WTC11 (cell line): ENCODE results near the gene PTPN4.

Experiments used
- CREM ChIP-seq: sonication (generic); formaldehyde crosslinking; IDR thresholded peaks from 2 replicates; pipeline ENCODE4 v1.8.1; 2022; ENCODE audit warnings: mild to moderate bottlenecking, missing genetic modification reagents, moderate library complexity
- FOXP1 ChIP-seq: sonication (generic); formaldehyde crosslinking; IDR thresholded peaks from 2 replicates; pipeline ENCODE4 v1.8.0; 2022; ENCODE audit warnings: missing genetic modification reagents, mild to moderate bottlenecking, moderate library complexity, borderline replicate concordance
- IRF2 ChIP-seq: sonication (generic); formaldehyde crosslinking; IDR thresholded peaks from 2 replicates; pipeline ENCODE4 v1.8.0; 2022; ENCODE audit warnings: low read depth, missing genetic modification reagents, borderline replicate concordance
- JUN ChIP-seq: sonication (generic); formaldehyde crosslinking; IDR thresholded peaks from 2 replicates; pipeline ENCODE4 v1.8.0; 2023; ENCODE audit warnings: mild to moderate bottlenecking, missing genetic modification reagents
- OVOL2 ChIP-seq: fragments of 250-450 bp; sonication (Bioruptor Pico); IDR thresholded peaks from 2 replicates; pipeline ENCODE4 v1.9.0; 2021; ENCODE audit warnings: mild to moderate bottlenecking, borderline replicate concordance
- TEAD4 ChIP-seq: sonication (generic); formaldehyde crosslinking; IDR thresholded peaks from 2 replicates; pipeline ENCODE4 v1.8.0; 2022; ENCODE audit warnings: mild to moderate bottlenecking, missing genetic modification reagents
- TF ChIP-seq, protein P1 (sequence below): fragments of 200-600 bp; IDR thresholded peaks from 2 replicates; pipeline ENCODE4 v1.8.0; 2022; ENCODE audit warnings: antibody characterized with exemption
- TF ChIP-seq, protein P2 (sequence below): sonication (generic); formaldehyde crosslinking; IDR thresholded peaks from 2 replicates; pipeline ENCODE4 v1.8.0; 2022; ENCODE audit warnings: mild to moderate bottlenecking, missing genetic modification reagents
- TF ChIP-seq, protein P3 (sequence below): sonication (generic); formaldehyde crosslinking; IDR thresholded peaks from 2 replicates; pipeline ENCODE4 v1.8.0; 2022; ENCODE audit warnings: mild to moderate bottlenecking, missing genetic modification reagents
- TF ChIP-seq, protein P4 (sequence below): fragments of 250-450 bp; sonication (Bioruptor Pico); IDR thresholded peaks from 2 replicates; pipeline ENCODE4 v2.1.2; 2022; ENCODE audit warnings: mild to moderate bottlenecking, moderate library complexity
- TF ChIP-seq, protein P5 (sequence below): sonication (generic); formaldehyde crosslinking; IDR thresholded peaks from 2 replicates; pipeline ENCODE4 v1.8.0; 2022; ENCODE audit warnings: missing genetic modification reagents

DNA sequence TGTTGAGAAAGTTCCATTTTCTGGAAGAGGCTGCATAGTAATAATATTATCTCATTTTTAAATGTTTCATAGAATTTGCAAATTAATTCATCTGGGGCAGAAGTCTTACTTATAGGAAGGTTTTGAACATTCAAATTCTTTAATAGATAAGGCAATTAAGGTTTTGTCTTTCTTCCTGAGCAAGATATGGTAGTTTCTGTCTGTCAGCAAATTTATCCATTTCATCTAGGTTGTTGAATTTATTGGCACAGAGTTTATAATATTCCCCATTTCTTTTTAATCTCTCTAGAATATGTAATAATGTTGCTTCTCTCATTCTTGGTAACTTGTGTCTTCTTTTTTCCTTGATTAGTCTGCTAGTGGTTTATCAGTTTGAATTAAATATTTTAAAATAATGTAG, 163.0 kb downstream of the PTPN4 start:
- TF ChIP-seq, protein P1, sequence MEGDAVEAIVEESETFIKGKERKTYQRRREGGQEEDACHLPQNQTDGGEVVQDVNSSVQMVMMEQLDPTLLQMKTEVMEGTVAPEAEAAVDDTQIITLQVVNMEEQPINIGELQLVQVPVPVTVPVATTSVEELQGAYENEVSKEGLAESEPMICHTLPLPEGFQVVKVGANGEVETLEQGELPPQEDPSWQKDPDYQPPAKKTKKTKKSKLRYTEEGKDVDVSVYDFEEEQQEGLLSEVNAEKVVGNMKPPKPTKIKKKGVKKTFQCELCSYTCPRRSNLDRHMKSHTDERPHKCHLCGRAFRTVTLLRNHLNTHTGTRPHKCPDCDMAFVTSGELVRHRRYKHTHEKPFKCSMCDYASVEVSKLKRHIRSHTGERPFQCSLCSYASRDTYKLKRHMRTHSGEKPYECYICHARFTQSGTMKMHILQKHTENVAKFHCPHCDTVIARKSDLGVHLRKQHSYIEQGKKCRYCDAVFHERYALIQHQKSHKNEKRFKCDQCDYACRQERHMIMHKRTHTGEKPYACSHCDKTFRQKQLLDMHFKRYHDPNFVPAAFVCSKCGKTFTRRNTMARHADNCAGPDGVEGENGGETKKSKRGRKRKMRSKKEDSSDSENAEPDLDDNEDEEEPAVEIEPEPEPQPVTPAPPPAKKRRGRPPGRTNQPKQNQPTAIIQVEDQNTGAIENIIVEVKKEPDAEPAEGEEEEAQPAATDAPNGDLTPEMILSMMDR = no peak
- TF ChIP-seq JUN (no peak), FOXP1 (CRISPR knock-in tag) (no peak), CREM (CRISPR knock-in tag) (no peak), IRF2 (CRISPR knock-in tag) (no peak), OVOL2 (CRISPR knock-in tag) (no peak), TEAD4 (CRISPR knock-in tag) (no peak)
- TF ChIP-seq, protein P2, sequence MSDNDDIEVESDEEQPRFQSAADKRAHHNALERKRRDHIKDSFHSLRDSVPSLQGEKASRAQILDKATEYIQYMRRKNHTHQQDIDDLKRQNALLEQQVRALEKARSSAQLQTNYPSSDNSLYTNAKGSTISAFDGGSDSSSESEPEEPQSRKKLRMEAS (CRISPR knock-in tag) = no peak
- TF ChIP-seq, protein P3, sequence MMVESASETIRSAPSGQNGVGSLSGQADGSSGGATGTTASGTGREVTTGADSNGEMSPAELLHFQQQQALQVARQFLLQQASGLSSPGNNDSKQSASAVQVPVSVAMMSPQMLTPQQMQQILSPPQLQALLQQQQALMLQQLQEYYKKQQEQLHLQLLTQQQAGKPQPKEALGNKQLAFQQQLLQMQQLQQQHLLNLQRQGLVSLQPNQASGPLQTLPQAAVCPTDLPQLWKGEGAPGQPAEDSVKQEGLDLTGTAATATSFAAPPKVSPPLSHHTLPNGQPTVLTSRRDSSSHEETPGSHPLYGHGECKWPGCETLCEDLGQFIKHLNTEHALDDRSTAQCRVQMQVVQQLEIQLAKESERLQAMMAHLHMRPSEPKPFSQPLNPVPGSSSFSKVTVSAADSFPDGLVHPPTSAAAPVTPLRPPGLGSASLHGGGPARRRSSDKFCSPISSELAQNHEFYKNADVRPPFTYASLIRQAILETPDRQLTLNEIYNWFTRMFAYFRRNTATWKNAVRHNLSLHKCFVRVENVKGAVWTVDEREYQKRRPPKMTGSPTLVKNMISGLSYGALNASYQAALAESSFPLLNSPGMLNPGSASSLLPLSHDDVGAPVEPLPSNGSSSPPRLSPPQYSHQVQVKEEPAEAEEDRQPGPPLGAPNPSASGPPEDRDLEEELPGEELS = no peak
- TF ChIP-seq, protein P4, sequence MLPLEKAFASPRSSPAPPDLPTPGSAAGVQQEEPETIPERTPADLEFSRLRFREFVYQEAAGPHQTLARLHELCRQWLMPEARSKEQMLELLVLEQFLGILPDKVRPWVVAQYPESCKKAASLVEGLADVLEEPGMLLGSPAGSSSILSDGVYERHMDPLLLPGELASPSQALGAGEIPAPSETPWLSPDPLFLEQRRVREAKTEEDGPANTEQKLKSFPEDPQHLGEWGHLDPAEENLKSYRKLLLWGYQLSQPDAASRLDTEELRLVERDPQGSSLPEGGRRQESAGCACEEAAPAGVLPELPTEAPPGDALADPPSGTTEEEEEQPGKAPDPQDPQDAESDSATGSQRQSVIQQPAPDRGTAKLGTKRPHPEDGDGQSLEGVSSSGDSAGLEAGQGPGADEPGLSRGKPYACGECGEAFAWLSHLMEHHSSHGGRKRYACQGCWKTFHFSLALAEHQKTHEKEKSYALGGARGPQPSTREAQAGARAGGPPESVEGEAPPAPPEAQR (CRISPR knock-in tag) = no peak
- TF ChIP-seq, protein P5, sequence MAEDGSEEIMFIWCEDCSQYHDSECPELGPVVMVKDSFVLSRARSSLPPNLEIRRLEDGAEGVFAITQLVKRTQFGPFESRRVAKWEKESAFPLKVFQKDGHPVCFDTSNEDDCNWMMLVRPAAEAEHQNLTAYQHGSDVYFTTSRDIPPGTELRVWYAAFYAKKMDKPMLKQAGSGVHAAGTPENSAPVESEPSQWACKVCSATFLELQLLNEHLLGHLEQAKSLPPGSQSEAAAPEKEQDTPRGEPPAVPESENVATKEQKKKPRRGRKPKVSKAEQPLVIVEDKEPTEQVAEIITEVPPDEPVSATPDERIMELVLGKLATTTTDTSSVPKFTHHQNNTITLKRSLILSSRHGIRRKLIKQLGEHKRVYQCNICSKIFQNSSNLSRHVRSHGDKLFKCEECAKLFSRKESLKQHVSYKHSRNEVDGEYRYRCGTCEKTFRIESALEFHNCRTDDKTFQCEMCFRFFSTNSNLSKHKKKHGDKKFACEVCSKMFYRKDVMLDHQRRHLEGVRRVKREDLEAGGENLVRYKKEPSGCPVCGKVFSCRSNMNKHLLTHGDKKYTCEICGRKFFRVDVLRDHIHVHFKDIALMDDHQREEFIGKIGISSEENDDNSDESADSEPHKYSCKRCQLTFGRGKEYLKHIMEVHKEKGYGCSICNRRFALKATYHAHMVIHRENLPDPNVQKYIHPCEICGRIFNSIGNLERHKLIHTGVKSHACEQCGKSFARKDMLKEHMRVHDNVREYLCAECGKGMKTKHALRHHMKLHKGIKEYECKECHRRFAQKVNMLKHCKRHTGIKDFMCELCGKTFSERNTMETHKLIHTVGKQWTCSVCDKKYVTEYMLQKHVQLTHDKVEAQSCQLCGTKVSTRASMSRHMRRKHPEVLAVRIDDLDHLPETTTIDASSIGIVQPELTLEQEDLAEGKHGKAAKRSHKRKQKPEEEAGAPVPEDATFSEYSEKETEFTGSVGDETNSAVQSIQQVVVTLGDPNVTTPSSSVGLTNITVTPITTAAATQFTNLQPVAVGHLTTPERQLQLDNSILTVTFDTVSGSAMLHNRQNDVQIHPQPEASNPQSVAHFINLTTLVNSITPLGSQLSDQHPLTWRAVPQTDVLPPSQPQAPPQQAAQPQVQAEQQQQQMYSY (CRISPR knock-in tag) = no peak
